ENCODE data around the gene NINJ1.

Gene NINJ1, protein sequence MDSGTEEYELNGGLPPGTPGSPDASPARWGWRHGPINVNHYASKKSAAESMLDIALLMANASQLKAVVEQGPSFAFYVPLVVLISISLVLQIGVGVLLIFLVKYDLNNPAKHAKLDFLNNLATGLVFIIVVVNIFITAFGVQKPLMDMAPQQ
- total RNA-seq: 23.6 to 82.3 (median 72.6) reads per million in 9 experiments

DNA sequence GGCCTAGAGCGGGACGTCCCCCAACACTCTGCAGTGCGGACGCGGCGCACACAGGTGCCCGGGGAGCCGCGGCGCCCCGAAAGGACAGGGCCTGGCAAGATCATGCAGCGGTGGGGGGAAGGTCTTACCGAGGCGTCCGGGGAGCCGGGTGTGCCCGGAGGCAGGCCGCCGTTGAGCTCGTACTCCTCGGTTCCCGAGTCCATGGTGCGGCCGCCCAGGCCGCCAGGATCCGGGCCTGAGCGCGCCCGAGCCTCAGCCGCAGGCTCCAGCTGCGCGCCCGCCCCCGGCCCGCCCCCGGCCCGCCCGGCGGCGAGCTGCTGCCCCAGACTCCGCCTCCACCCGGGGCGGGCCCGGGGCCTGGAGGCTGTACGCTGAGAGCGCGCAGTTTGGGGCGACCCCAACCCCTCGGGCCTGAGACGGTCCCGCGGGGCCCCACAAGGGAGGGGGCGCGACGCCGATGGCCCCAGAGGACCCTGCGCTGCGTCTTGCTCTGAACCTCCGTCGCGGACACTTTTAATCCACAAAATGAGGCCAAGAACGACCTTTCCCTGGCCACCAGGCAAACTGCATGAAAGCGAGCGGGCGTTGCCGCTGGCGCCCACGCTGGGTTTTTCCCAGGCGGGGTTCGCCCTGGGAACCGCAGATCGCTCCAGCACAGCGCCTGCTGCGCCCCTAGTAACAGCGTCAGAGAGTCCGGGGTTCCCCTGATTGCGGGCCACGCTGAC lies at the start of gene NINJ1:
Gene NINJ1, minus strand, starts transcription at position 237 of the 725 bp plus-strand sequence. Its CDS starts 34 bp downstream, at position 203.
- Mint-ChIP-seq H3K9me3 (no peaks in the 10 kb centered on the region), H3K27ac (peak within 1 kb of the TSS; percentile 97 to 98), H3K4me1 (ENCODE audit: low read depth in 2 of 2) (peaks cover 35 to 44% of the 10 kb centered on the region in 2 donors), H3K27me3 (no peaks in the 10 kb centered on the region), H3K4me3 (peak within 1 kb of the TSS; percentile 91 to 93), H3K36me3 (ENCODE audit: insufficient read depth) (peaks cover 66% of the 10 kb centered on the region)
- DNase-seq (peak; percentile 82 to 87 (median 84)), ATAC-seq (replicated peaks) (peak; percentile 78)

- H3K36me3 Mint-ChIP-seq (ENCODE audit: insufficient read depth): no peaks in the 10 kb centered on the region
- H3K4me1 Mint-ChIP-seq (ENCODE audit: low read depth in 2 of 2): peaks cover 4 to 9% of the 10 kb centered on the region in 2 donors
- peak overlapping the region; percentile 70 to 72 for H3K4me3 Mint-ChIP-seq
- no peak for ATAC-seq (replicated peaks)
- H3K27me3 Mint-ChIP-seq: peaks cover 71 to 84% of the 10 kb centered on the region in 2 donors
- no peak for DNase-seq
- no peak overlapping the region for H3K27ac Mint-ChIP-seq
- H3K9me3 Mint-ChIP-seq: no peaks in the 10 kb centered on the region
These were observed 49.1 kb upstream of the NINJ1 start for GRCh38 chr9:93183131-93183662.

DNA sequence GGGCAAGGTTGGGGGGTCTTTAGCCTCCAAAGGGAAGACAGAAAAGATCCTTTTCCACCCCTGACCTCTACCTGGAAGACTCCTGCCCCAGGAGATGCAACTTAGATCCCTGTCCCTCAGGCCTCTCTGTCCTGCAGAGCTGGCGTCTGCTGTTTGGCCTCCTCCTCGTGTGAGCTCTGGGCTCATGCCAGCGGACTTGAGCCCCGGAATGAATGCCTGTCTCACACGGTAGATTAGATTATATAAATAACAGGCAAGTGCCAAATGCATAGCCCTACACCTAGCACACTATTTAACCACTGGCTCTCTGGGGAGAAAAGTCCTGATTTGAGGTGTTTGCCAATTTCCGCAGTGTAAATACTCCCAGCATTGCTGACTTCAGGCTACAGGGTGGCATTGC lies 48.5 kb upstream of the NINJ1 start:
- H3K27me3 Mint-ChIP-seq: peaks cover 64 to 85% of the 10 kb centered on the region in 2 donors
- peaks cover 4 to 9% of the 10 kb centered on the region in 2 donors for H3K4me1 Mint-ChIP-seq (ENCODE audit: low read depth in 2 of 2)
- ATAC-seq (replicated peaks): no peak
- H3K4me3 Mint-ChIP-seq: peak overlapping the region in 1 of 2 donors; percentile 72
- H3K27ac Mint-ChIP-seq: no peak overlapping the region
- no peaks in the 10 kb centered on the region for H3K36me3 Mint-ChIP-seq (ENCODE audit: insufficient read depth)
- DNase-seq: no peak
- H3K9me3 Mint-ChIP-seq: no peaks in the 10 kb centered on the region

- Mint-ChIP-seq H3K27me3 (peaks cover 57 to 82% of the 10 kb centered on the region in 2 donors), H3K36me3 (ENCODE audit: insufficient read depth) (no peaks in the 10 kb centered on the region), H3K9me3 (no peaks in the 10 kb centered on the region), H3K4me3 (no peak overlapping the region), H3K4me1 (ENCODE audit: low read depth in 2 of 2) (peaks cover 4 to 9% of the 10 kb centered on the region in 2 donors), H3K27ac (no peak overlapping the region)
- no peak for DNase-seq
- no peak for ATAC-seq (replicated peaks)
These were observed 47.8 kb upstream of the NINJ1 start for GRCh38 chr9:93181672-93182435.

GRCh38 chr9:93180938-93181337 lies 46.9 kb upstream of the NINJ1 start:
- Mint-ChIP-seq H3K27me3 (peaks cover 49 to 73% of the 10 kb centered on the region in 2 donors), H3K4me1 (ENCODE audit: low read depth in 2 of 2) (peaks cover 4 to 9% of the 10 kb centered on the region in 2 donors), H3K36me3 (ENCODE audit: insufficient read depth) (no peaks in the 10 kb centered on the region)

DNA sequence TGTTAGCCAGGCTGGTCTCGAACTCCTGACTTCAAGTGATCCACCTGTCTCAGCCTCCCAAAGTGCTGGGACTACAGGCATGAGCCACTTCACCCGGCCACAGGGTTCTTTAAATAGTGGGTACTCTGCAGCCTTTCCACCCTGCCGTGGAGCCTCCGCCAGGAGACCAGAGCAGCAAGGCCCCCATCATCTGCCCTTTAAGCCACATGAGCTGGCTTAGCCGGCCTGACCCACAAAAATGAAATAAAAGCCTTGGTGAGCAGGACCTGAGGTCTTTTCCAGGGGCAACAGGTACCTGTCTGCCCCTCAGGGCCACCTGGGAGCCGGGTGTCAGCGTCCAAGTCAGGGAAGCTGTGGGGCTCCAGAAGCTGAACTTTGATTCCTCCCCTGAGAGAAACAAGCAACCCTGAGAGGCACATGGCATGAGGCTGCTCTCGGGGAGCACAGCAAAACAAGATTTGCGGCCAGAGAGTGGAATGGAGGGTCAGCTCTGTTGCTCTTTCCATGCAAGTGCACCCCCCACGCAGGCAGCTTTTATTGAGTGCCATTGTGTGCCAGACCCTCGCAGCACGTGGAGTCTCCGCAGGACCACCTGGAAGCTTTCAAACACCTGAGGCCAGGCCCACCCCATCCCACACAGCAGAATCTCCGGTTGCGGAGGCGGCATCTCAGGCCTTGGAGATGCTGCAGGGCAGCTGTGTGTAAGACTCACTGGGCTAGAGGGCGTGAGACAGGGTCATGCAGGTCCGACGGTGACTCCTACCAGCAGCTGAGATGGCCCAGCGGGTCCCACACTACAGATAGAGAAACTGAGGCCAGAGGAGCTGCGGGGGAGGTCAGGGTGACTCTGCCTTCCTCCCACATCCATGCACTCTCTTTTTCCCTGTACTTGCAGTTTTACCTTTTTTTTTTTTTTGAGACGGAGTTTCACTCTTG lies 45.1 kb upstream of the NINJ1 start:
- DNase-seq (no peak), ATAC-seq (replicated peaks) (no peak)
- no peaks in the 10 kb centered on the region for H3K36me3 Mint-ChIP-seq (ENCODE audit: insufficient read depth)
- peaks cover 4 to 8% of the 10 kb centered on the region in 2 donors for H3K4me1 Mint-ChIP-seq (ENCODE audit: low read depth in 2 of 2)
- peaks cover 46 to 66% of the 10 kb centered on the region in 2 donors for H3K27me3 Mint-ChIP-seq
- no peak overlapping the region for H3K27ac Mint-ChIP-seq
- no peaks in the 10 kb centered on the region for H3K9me3 Mint-ChIP-seq
- H3K4me3 Mint-ChIP-seq: no peak overlapping the region

More at GRCh38 chr9:93180938-93181337, 46.9 kb upstream of the NINJ1 start:
- H3K27ac Mint-ChIP-seq: no peak overlapping the region
- no peak overlapping the region for H3K4me3 Mint-ChIP-seq
- ATAC-seq (replicated peaks) (no peak), DNase-seq (no peak)
- no peaks in the 10 kb centered on the region for H3K9me3 Mint-ChIP-seq

DNA sequence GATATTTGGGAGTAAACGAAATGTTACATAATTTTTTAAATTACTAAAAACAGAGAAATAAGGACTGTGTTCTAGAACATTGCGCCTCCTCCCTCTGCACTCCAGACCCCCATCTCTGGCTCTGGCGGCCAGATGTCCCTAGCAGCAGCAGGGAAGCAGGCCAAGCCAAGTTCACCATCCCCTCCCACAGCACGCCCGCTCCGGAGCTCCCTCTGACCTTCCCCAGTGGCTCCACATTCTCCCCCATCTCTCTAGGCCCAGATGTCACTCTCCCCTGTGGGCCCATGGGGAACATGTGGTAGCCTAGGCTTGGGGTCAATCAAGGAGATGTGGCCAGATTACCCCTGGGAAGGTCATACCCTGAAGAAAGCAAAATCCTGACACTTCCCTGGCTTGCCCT lies 43.6 kb upstream of the NINJ1 start:
- H3K27ac Mint-ChIP-seq: no peak overlapping the region
- H3K4me1 Mint-ChIP-seq (ENCODE audit: low read depth in 2 of 2): peaks cover 0 to 4% of the 10 kb centered on the region in 2 donors
- peaks cover 5% of the 10 kb centered on the region for H3K36me3 Mint-ChIP-seq (ENCODE audit: insufficient read depth)
- H3K9me3 Mint-ChIP-seq: no peaks in the 10 kb centered on the region
- H3K4me3 Mint-ChIP-seq: no peak overlapping the region
- peaks cover 35 to 63% of the 10 kb centered on the region in 2 donors for H3K27me3 Mint-ChIP-seq
- ATAC-seq (replicated peaks) (no peak), DNase-seq (no peak)

- H3K27ac Mint-ChIP-seq: no peak overlapping the region
- H3K27me3 Mint-ChIP-seq: peaks cover 16 to 36% of the 10 kb centered on the region in 2 donors
- H3K4me1 Mint-ChIP-seq (ENCODE audit: low read depth in 2 of 2): peaks cover 4% of the 10 kb centered on the region in 2 donors
These were observed 40.9 kb upstream of the NINJ1 start for GRCh38 chr9:93174976-93175375.

DNA sequence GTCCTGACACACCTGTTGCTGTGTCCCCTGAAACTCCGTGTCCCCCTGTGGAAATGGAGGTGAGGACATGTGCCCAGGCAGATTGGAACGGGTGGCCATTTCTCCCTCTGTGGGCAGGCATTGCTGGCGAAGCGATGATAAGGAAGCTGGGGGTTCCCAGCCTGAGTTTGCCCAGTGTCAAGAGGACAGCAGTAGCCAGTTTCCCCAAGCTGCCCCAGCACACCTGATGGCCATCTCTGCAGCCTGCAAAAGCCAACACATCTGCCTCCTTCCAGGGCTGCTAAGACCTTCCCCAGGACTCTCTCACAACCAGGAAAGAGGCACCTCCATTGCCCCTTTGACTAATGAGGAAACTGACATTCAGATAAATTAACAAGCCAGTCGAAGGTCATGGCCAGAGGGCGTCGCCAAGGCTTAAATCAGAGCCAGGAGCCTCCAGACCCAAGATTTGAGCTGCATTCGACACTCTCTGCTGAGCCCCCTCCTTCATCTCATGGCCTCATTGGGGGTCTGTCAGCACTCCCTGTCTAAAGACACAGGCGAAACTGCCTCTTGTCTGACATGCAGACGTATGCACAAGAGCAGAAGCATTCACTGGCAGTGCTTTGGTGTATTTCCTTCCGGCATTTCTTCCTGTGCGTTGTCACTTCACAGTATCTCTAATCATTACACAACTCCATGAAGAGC lies 39.5 kb upstream of the NINJ1 start:
- Mint-ChIP-seq H3K27ac (peak overlapping the region in 1 of 2 donors; percentile 63), H3K27me3 (peaks cover 1 to 21% of the 10 kb centered on the region in 2 donors), H3K4me3 (no peak overlapping the region), H3K4me1 (ENCODE audit: low read depth in 2 of 2) (peaks cover 8 to 9% of the 10 kb centered on the region in 2 donors), H3K9me3 (no peaks in the 10 kb centered on the region), H3K36me3 (ENCODE audit: insufficient read depth) (peaks cover 6% of the 10 kb centered on the region)
- DNase-seq: no peak
- ATAC-seq (replicated peaks): no peak

More at GRCh38 chr9:93174976-93175375, 40.9 kb upstream of the NINJ1 start:
- ATAC-seq (replicated peaks): no peak
- Mint-ChIP-seq H3K36me3 (ENCODE audit: insufficient read depth) (peaks cover 6% of the 10 kb centered on the region), H3K4me3 (no peak overlapping the region), H3K9me3 (no peaks in the 10 kb centered on the region)
- no peak for DNase-seq

GRCh38 chr9:93172666-93173364 lies 38.8 kb upstream of the NINJ1 start:
- no peak for ATAC-seq (replicated peaks)
- Mint-ChIP-seq H3K4me3 (no peak overlapping the region), H3K36me3 (ENCODE audit: insufficient read depth) (peaks cover 6% of the 10 kb centered on the region), H3K4me1 (ENCODE audit: low read depth in 2 of 2) (peaks cover 8 to 9% of the 10 kb centered on the region in 2 donors), H3K9me3 (no peaks in the 10 kb centered on the region), H3K27ac (no peak overlapping the region), H3K27me3 (peaks cover 0 to 14% of the 10 kb centered on the region in 2 donors)
- DNase-seq: no peak

- H3K27me3 Mint-ChIP-seq: peaks cover 0 to 8% of the 10 kb centered on the region in 2 donors
- H3K4me1 Mint-ChIP-seq (ENCODE audit: low read depth in 2 of 2): peaks cover 8 to 9% of the 10 kb centered on the region in 2 donors
- DNase-seq (no peak), ATAC-seq (replicated peaks) (no peak)
- H3K9me3 Mint-ChIP-seq: no peaks in the 10 kb centered on the region
- no peak overlapping the region for H3K27ac Mint-ChIP-seq
- H3K4me3 Mint-ChIP-seq: no peak overlapping the region
- H3K36me3 Mint-ChIP-seq (ENCODE audit: insufficient read depth): peaks cover 6% of the 10 kb centered on the region
These were observed 37.4 kb upstream of the NINJ1 start for GRCh38 chr9:93171261-93171990.
